Fibroblast of lung (primary cell): ENCODE data around the gene YIPF2. TPM values are rescaled to one million over a fixed set of nuclear protein-coding genes. Genes with fewer than 3 reads are reported as not detected.
"Not testable (repeated sequence)": the region's sequence is repeated elsewhere in the genome, so short reads cannot be mapped to it uniquely, and the experiment has no call there.

Experiments used
- DNase-seq, 2 donors: peaks; one replicate each; pipeline versions ENCODE4 v3.0.0 to v3.0.0-alpha.2; 2010; ENCODE audit warnings: low read depth in 2 of 2
- H2AFZ ChIP-seq: 2 replicates; pipeline ENCODE4 v1.5.1; 2012; ENCODE audit warnings: low read length, control low read depth, inconsistent platforms
- H3K27ac ChIP-seq: 2 replicates; pipeline ENCODE4 v1.5.1; 2011; ENCODE audit warnings: low read length, control low read depth; ENCODE audit not compliant: insufficient read depth
- H3K27me3 ChIP-seq: 2 replicates; pipeline ENCODE4 v1.5.1; 2011; ENCODE audit warnings: mild to moderate bottlenecking, low read length; ENCODE audit not compliant: control insufficient read depth, insufficient read depth
- H3K36me3 ChIP-seq: 2 replicates; pipeline ENCODE4 v1.5.1; 2011; ENCODE audit warnings: low read length; ENCODE audit not compliant: control insufficient read depth, insufficient read depth
- H3K4me1 ChIP-seq: 2 replicates; pipeline ENCODE4 v1.5.1; 2011; ENCODE audit warnings: low read length; ENCODE audit not compliant: control insufficient read depth, insufficient read depth; ENCODE audit errors: extremely low read depth
- H3K4me2 ChIP-seq: 2 replicates; pipeline ENCODE4 v1.5.1; 2011; ENCODE audit warnings: low read length, control low read depth; ENCODE audit not compliant: insufficient read depth; ENCODE audit errors: extremely low read depth
- H3K4me3 ChIP-seq, 4 experiments: fragments of 200-600 bp in 1 of 4; sonication (generic) in 1 of 4; replicated peaks in 1 of 4; 2 replicates each; pipeline ENCODE4 v1.5.1; 2011 to 2016; ENCODE audit warnings: low read length in 4 of 4, low read depth in 3 of 4, mild to moderate bottlenecking in 3 of 4, control low read depth in 2 of 4, inconsistent platforms in 1 of 4, mixed read lengths in 1 of 4; ENCODE audit not compliant: insufficient read depth in 1 of 4; ENCODE audit errors: control extremely low read depth in 1 of 4
- H3K79me2 ChIP-seq: 2 replicates; pipeline ENCODE4 v1.5.1; 2012; ENCODE audit warnings: mild to moderate bottlenecking, low read length, inconsistent platforms; ENCODE audit not compliant: control insufficient read depth, insufficient read depth
- H3K9ac ChIP-seq: 2 replicates; pipeline ENCODE4 v1.5.1; 2011; ENCODE audit warnings: mild to moderate bottlenecking, low read length, control low read depth; ENCODE audit not compliant: insufficient read depth
- H3K9me3 ChIP-seq: 2 replicates; pipeline ENCODE4 v1.5.1; 2012; ENCODE audit warnings: low read depth, low read length; ENCODE audit not compliant: control insufficient read depth, insufficient read depth
- H4K20me1 ChIP-seq: 2 replicates; pipeline ENCODE4 v1.5.1; 2011; ENCODE audit warnings: low read length; ENCODE audit not compliant: control insufficient read depth, insufficient read depth; ENCODE audit errors: extremely low read depth
- CTCF ChIP-seq, 2 donors: IDR thresholded peaks in 1 of 2; conservative IDR thresholded peaks in 1 of 2; 1 replicate in 1 of 2; 2 replicates in 1 of 2; pipeline ENCODE4 v1.5.1; 2011 to 2012; ENCODE audit warnings: low read length in 2 of 2, control low read depth in 1 of 2, inconsistent platforms in 1 of 2, low read depth in 1 of 2, mild to moderate bottlenecking in 1 of 2
- EZH2 ChIP-seq: IDR thresholded peaks from 2 replicates; pipeline ENCODE4 v1.5.1; 2012; ENCODE audit warnings: low read length, control low read depth, mild to moderate bottlenecking; ENCODE audit errors: missing control alignments
- polyA plus RNA-seq, 2 donors: library from polyadenylated mRNA; depleted of rRNA in 1 of 2; stranded (reverse) in 1 of 2; unstranded in 1 of 2; fragments of >200 nt; gene quantifications; 2 replicates each; pipeline ENCODE4 v1.2.1, GENCODE V29; 2011 to 2012; ENCODE audit warnings: missing spikeins in 1 of 2
- total RNA-seq: library from RNA; depleted of rRNA; stranded (reverse); fragments of >200 nt; gene quantifications from 2 replicates; pipeline ENCODE4 v1.2.1, GENCODE V29; 2014

Gene YIPF2
- total and polyA plus RNA-seq, 2 donors (not counting 1 experiment from before 2014, with no cell fraction given), result 41.5 to 118 TPM

GRCh38 chr19:10946958-10947657, 18.7 kb upstream of the YIPF2 start:
- H3K27ac ChIP-seq, result no peak overlapping the region
- peak; percentile 52 to 69 for DNase-seq
- H3K4me2 ChIP-seq, result no peak overlapping the region
- no peaks in the 10 kb centered on the region for H3K79me2 ChIP-seq
- H3K27me3 ChIP-seq, result no peaks in the 10 kb centered on the region
- TF ChIP-seq EZH2 (no peak), CTCF (conservative IDR thresholded peaks at IDR 0.05 in 1 of 2, IDR thresholded peaks at IDR 0.05 in 1 of 2; ENCODE audit: low read depth in 1 of 2, low read length in 2 of 2) (no peak)
- no peak overlapping the region for H3K4me3 ChIP-seq
- no peak overlapping the region for H2AFZ ChIP-seq
- H3K9me3 ChIP-seq, result no peaks in the 10 kb centered on the region
- H4K20me1 ChIP-seq, result no peaks in the 10 kb centered on the region
- no peak overlapping the region for H3K9ac ChIP-seq
- H3K36me3 ChIP-seq, result no peaks in the 10 kb centered on the region
- H3K4me1 ChIP-seq, result peaks cover 3% of the 10 kb centered on the region

- peaks cover 3% of the 10 kb centered on the region for H3K4me1 ChIP-seq
- no peak for TF ChIP-seq CTCF (conservative IDR thresholded peaks at IDR 0.05 in 1 of 2, IDR thresholded peaks at IDR 0.05 in 1 of 2; ENCODE audit: low read depth in 1 of 2, low read length in 2 of 2)
- no peak for TF ChIP-seq EZH2
Measured at GRCh38 chr19:10945264-10945663, 16.8 kb upstream of the YIPF2 start.

GRCh38 chr19:10943412-10943811, 15.0 kb upstream of the YIPF2 start:
- H2AFZ ChIP-seq, H3K4me3 ChIP-seq, H3K9ac ChIP-seq, H3K27ac ChIP-seq, H4K20me1 ChIP-seq, H3K4me1 ChIP-seq, DNase-seq, H3K36me3 ChIP-seq, H3K79me2 ChIP-seq, H3K4me2 ChIP-seq, H3K9me3 ChIP-seq, H3K27me3 ChIP-seq: not testable (repeated sequence)

More at GRCh38 chr19:10945264-10945663, 16.8 kb upstream of the YIPF2 start:
- no peaks in the 10 kb centered on the region for H3K9me3 ChIP-seq
- no peaks in the 10 kb centered on the region for H3K36me3 ChIP-seq
- H3K4me3 ChIP-seq, result no peak overlapping the region
- DNase-seq, result no peak
- no peak overlapping the region for H3K27ac ChIP-seq
- H3K79me2 ChIP-seq, result no peaks in the 10 kb centered on the region
- no peak overlapping the region for H3K9ac ChIP-seq
- no peak overlapping the region for H2AFZ ChIP-seq
- no peaks in the 10 kb centered on the region for H4K20me1 ChIP-seq
- H3K27me3 ChIP-seq, result no peaks in the 10 kb centered on the region
- no peak overlapping the region for H3K4me2 ChIP-seq

- not testable (repeated sequence) for H3K9me3 ChIP-seq, H3K9ac ChIP-seq, H3K4me2 ChIP-seq, H4K20me1 ChIP-seq, DNase-seq, H3K36me3 ChIP-seq, H3K79me2 ChIP-seq, H2AFZ ChIP-seq, H3K27ac ChIP-seq, H3K4me1 ChIP-seq, H3K4me3 ChIP-seq, H3K27me3 ChIP-seq
Measured at GRCh38 chr19:10941649-10942048, 13.2 kb upstream of the YIPF2 start.
